HepG2 (cell line): ENCODE measurements around the gene ATP8A2. TPM values are rescaled to one million over a fixed set of nuclear protein-coding genes. Genes with fewer than 3 reads are reported as not detected.

ENCODE experiments used
- ATAC-seq: fragments of 200-7000 bp; cut with Tn5 transposase; 3 replicates; pipeline ENCODE4 v1.9.1; 2020; ENCODE audit warnings: mild to moderate bottlenecking, moderate library complexity
- BruUV-seq: library from RNA; stranded (reverse); fragments of 400-500 nt; replicated peaks from 2 replicates; lab custom pipeline; 2021; lab: Mats Ljungman, UMichigan
- CTCF ChIA-PET: fragments of 300-600 bp; formaldehyde crosslinking; extraction: SDS; loops from one replicate; lab custom pipeline; 2021; ENCODE audit warnings: low total read pairs, inconsistent platforms, low intra/inter-chr PET ratio; lab: Yijun Ruan, JAX
- POLR2A ChIA-PET: fragments of 350-600 bp; sonication (Branson Sonifier 250); formaldehyde crosslinking; loops from one replicate; lab custom pipeline; 2020; ENCODE audit warnings: antibody characterized with exemption, inconsistent platforms; lab: Yijun Ruan, JAX
- DNase-seq: peaks from one replicate; pipeline ENCODE4 v3.0.0-alpha.2; 2015; ENCODE audit warnings: low spot score
- FAIRE-seq: peaks from 3 replicates; lab custom pipeline; 2011; peaks lifted over from hg19 to GRCh38; lab: Jason Lieb, UNC
- H2AFZ ChIP-seq: one replicate; pipeline ENCODE4 v1.6.1; 2011; ENCODE audit warnings: low read length, inconsistent platforms
- H3K27ac ChIP-seq: fragments of 300-600 bp; 3 replicates; pipeline ENCODE4 v1.8.0; 2011; ENCODE audit warnings: mixed run types, mild to moderate bottlenecking, mixed read lengths, low read length, inconsistent platforms; ENCODE audit not compliant: insufficient read depth; ENCODE audit errors: extremely low read length
- H3K27me3 ChIP-seq, 2 experiments: fragments of 200-600 bp in 1 of 2; 2 replicates in 1 of 2; 3 replicates in 1 of 2; pipeline versions ENCODE4 v1.6.0 to v1.8.0; 2011; ENCODE audit warnings: low read length in 2 of 2, mild to moderate bottlenecking in 2 of 2, moderate library complexity in 2 of 2, inconsistent platforms in 1 of 2; ENCODE audit not compliant: insufficient read depth in 2 of 2, control insufficient read depth in 1 of 2
- H3K36me3 ChIP-seq, 2 experiments: fragments of 200-600 bp in 1 of 2; replicated peaks in 1 of 2; 2 replicates in 1 of 2; 3 replicates in 1 of 2; pipeline versions ENCODE4 v1.5.1 to v1.8.0; 2011; ENCODE audit warnings: low read length in 2 of 2, inconsistent platforms in 1 of 2; ENCODE audit not compliant: insufficient read depth in 2 of 2, control insufficient read depth in 1 of 2
- H3K4me1 ChIP-seq: 2 replicates; pipeline ENCODE4 v1.5.1; 2012; ENCODE audit warnings: low read length, inconsistent platforms; ENCODE audit not compliant: insufficient read depth
- H3K4me2 ChIP-seq: 2 replicates; pipeline ENCODE4 v1.6.0; 2011; ENCODE audit warnings: low read depth, low read length, inconsistent platforms
- H3K4me3 ChIP-seq, 3 experiments: fragments of 200-600 bp in 1 of 3; sonication (generic), shearing (Covaris generic) in 1 of 3; replicated peaks in 1 of 3; 2 replicates each; pipeline ENCODE4 v1.5.1; 2011 to 2016; ENCODE audit warnings: low read length in 3 of 3, inconsistent platforms in 2 of 3, low read depth in 2 of 3, mild to moderate bottlenecking in 2 of 3, control low read depth in 1 of 3, mixed read lengths in 1 of 3; ENCODE audit not compliant: insufficient read depth in 1 of 3
- H3K79me2 ChIP-seq: one replicate; pipeline ENCODE4 v1.6.1; 2011; ENCODE audit warnings: low read length, inconsistent platforms; ENCODE audit not compliant: insufficient read depth
- H3K9ac ChIP-seq: 2 replicates; pipeline ENCODE4 v1.6.0; 2011; ENCODE audit warnings: mild to moderate bottlenecking, low read depth, low read length, inconsistent platforms; ENCODE audit not compliant: insufficient read depth
- H3K9me3 ChIP-seq: 2 replicates; pipeline ENCODE4 v1.5.1; 2012; ENCODE audit warnings: mild to moderate bottlenecking, low read length
- H4K20me1 ChIP-seq: 2 replicates; pipeline ENCODE4 v1.6.0; 2011; ENCODE audit warnings: inconsistent platforms, mild to moderate bottlenecking, low read length, moderate library complexity; ENCODE audit not compliant: insufficient read depth
- ATF7-NPFF ChIP-seq: sonication (generic); formaldehyde crosslinking; IDR thresholded peaks from 2 replicates; pipeline ENCODE4 v1.8.1; 2023; ENCODE audit warnings: mild to moderate bottlenecking, low read depth, missing genetic modification reagents, moderate library complexity
- BATF2 ChIP-seq: sonication (generic); formaldehyde crosslinking; IDR thresholded peaks from 2 replicates; pipeline ENCODE4 v1.8.0; 2022; ENCODE audit warnings: mild to moderate bottlenecking, missing genetic modification reagents, moderate library complexity
- LCORL ChIP-seq, 2 experiments: fragments of 450-650 bp in 1 of 2; sonication (generic) in 1 of 2; formaldehyde crosslinking in 1 of 2; IDR thresholded peaks; 2 replicates each; pipeline versions ENCODE4 v1.5.0 to v1.6.1; 2017 to 2020; ENCODE audit warnings: antibody characterized with exemption in 1 of 2, missing genetic modification reagents in 1 of 2
- NRL ChIP-seq: sonication (generic); formaldehyde crosslinking; IDR thresholded peaks from 2 replicates; pipeline ENCODE4 v1.5.0; 2020; ENCODE audit warnings: missing genetic modification reagents, mild to moderate bottlenecking, moderate library complexity, borderline replicate concordance
- PHF20 ChIP-seq: sonication (generic); formaldehyde crosslinking; IDR thresholded peaks from 2 replicates; pipeline ENCODE4 v1.5.0; 2020; ENCODE audit warnings: mild to moderate bottlenecking, missing genetic modification reagents
- PLRG1 ChIP-seq: fragments of 450-650 bp; conservative IDR thresholded peaks from 2 replicates; pipeline ENCODE4 v1.6.1; 2016
- POLR2G ChIP-seq: fragments of 200-400 bp; formaldehyde crosslinking; IDR thresholded peaks from 2 replicates; pipeline ENCODE4 v1.6.1; 2018; ENCODE audit warnings: mild to moderate bottlenecking, low read depth, low read length, moderate library complexity
- RAD21 ChIP-seq: fragments of 450-650 bp; formaldehyde crosslinking; IDR thresholded peaks from 2 replicates; pipeline ENCODE4 v1.5.0; 2020; ENCODE audit warnings: mild to moderate bottlenecking
- SIN3A ChIP-seq: IDR thresholded peaks from 2 replicates; pipeline ENCODE4 v1.6.1; 2011; ENCODE audit warnings: low read depth, mild to moderate bottlenecking, control low read depth, low read length, borderline replicate concordance
- THAP7 ChIP-seq: sonication (generic); formaldehyde crosslinking; IDR thresholded peaks from 2 replicates; pipeline ENCODE4 v1.8.1; 2023; ENCODE audit warnings: mild to moderate bottlenecking, missing genetic modification reagents
- ZNF296 ChIP-seq: sonication (generic); formaldehyde crosslinking; conservative IDR thresholded peaks from 2 replicates; pipeline ENCODE4 v1.5.0; 2020; ENCODE audit warnings: mild to moderate bottlenecking, missing genetic modification reagents
- ZNF496 ChIP-seq: sonication (generic); formaldehyde crosslinking; IDR thresholded peaks from 2 replicates; pipeline ENCODE4 v1.8.1; 2023; ENCODE audit warnings: mild to moderate bottlenecking, moderate library complexity, missing genetic modification reagents; ENCODE audit not compliant: insufficient replicate concordance
- ZNF577 ChIP-seq: sonication (generic); formaldehyde crosslinking; IDR thresholded peaks from 2 replicates; pipeline ENCODE4 v1.4.0; 2020; ENCODE audit warnings: mild to moderate bottlenecking, low read depth, missing genetic modification reagents, borderline replicate concordance
- ZNF652 ChIP-seq: IDR thresholded peaks from 2 replicates; pipeline ENCODE4 v1.6.1; 2016; ENCODE audit warnings: low read depth, borderline replicate concordance
- WGBS: methylation state at CpG from one replicate; pipeline ENCODE4 v1.1.6; 2017; ENCODE audit warnings: low lambda C conversion rate; 5-methylcytosine and 5-hydroxymethylcytosine counted together
- in situ Hi-C: cut with HindIII; loops from 2 replicates; pipeline ENCODE4 v1.10.0; 2017; ENCODE audit warnings: low pct_unique_long_range_greater_than_20kb; ENCODE audit not compliant: extremely low pct_ligation_motif_present
- intact Hi-C: fragments of 100-400 bp; cut with micrococcal nuclease; formaldehyde crosslinking; loops from one replicate; pipeline ENCODE4 v1.10.0; 2022; ENCODE audit not compliant: unreplicated experiment
- polyA plus RNA-seq, 8 experiments: library from polyadenylated mRNA; depleted of rRNA in 3 of 8; stranded (reverse) in 7 of 8; unstranded in 1 of 8; fragments of >200 nt; fragmentation: Illumina TruSeq in 4 of 8; extraction: Trizol in 4 of 8; gene quantifications; 2 replicates each; pipeline versions ENCODE4 v1.2.1 to v1.2.3, GENCODE V29; 2011 to 2016; ENCODE audit warnings: low read depth in 4 of 8, missing spikeins in 1 of 8, mixed read lengths in 1 of 8; ENCODE audit not compliant: insufficient read depth in 1 of 8
- total RNA-seq, 5 experiments: library from RNA; depleted of rRNA; stranded (reverse); fragments of >200 nt; fragmentation: Illumina TruSeq; extraction: Trizol; gene quantifications; 2 replicates each; pipeline ENCODE4 v1.2.3, GENCODE V29; 2016; ENCODE audit warnings: low read depth in 1 of 5
- TF ChIP-seq, protein P1 (sequence below): sonication (generic); formaldehyde crosslinking; IDR thresholded peaks from 2 replicates; pipeline ENCODE4 v1.4.0; 2020; ENCODE audit warnings: mild to moderate bottlenecking, missing genetic modification reagents, borderline replicate concordance

ATP8A2 gene
- total and polyA plus RNA-seq, 2 of the 13 experiments (the other 11 are each of a cell fraction or from before 2014, with no cell fraction given): 0.09 TPM; not detected in 1

- no peak overlapping the region for H2AFZ ChIP-seq
- H3K9ac ChIP-seq: no peak overlapping the region
- FAIRE-seq (no peak), ATAC-seq (no peak), DNase-seq (no peak)
- no peaks in the 10 kb centered on the region for H3K79me2 ChIP-seq
- H3K4me3 ChIP-seq: no peak overlapping the region
- in situ Hi-C loops: no loop called here
- WGBS: 28% methylated on average over 1 of the region's 1 CpG
- H3K4me2 ChIP-seq: no peak overlapping the region
- BruUV-seq: no TSS peak
- no peaks in the 10 kb centered on the region for H3K9me3 ChIP-seq
- intact Hi-C loops: no loop called here
- H4K20me1 ChIP-seq: no peaks in the 10 kb centered on the region
- TF ChIP-seq ZNF577 (CRISPR knock-in tag) (no peak), PHF20 (CRISPR knock-in tag) (no peak), LCORL (IDR thresholded peaks at IDR 0.05) (peak; percentile 84), LCORL (CRISPR knock-in tag; IDR thresholded peaks at IDR 0.05) (no peak)
- ChIA-PET POLR2A (no interaction called here), CTCF (no interaction called here)
- H3K4me1 ChIP-seq: no peaks in the 10 kb centered on the region
- no peaks in the 10 kb centered on the region for H3K36me3 ChIP-seq
- H3K27ac ChIP-seq: no peak overlapping the region
- no peaks in the 10 kb centered on the region; a peak in 1 of 5 replicates for H3K27me3 ChIP-seq
Measured at GRCh38 chr13:25722893-25723292, 351.1 kb downstream of the ATP8A2 start.

- Histone ChIP-seq H3K9me3 (no peaks in the 10 kb centered on the region), H3K4me3 (no peak overlapping the region), H3K36me3 (no peaks in the 10 kb centered on the region), H3K9ac (no peak overlapping the region), H3K27me3 (no peaks in the 10 kb centered on the region), H3K27ac (no peak overlapping the region), H3K4me1 (no peaks in the 10 kb centered on the region), H2AFZ (no peak overlapping the region), H3K4me2 (no peak overlapping the region), H3K79me2 (no peaks in the 10 kb centered on the region), H4K20me1 (no peaks in the 10 kb centered on the region)
- in situ Hi-C loops: no loop called here
- FAIRE-seq (no peak), ATAC-seq (no peak), DNase-seq (no peak)
- BruUV-seq: no TSS peak
- CTCF ChIA-PET: no interaction called here
- 23% methylated on average over 2 of the region's 3 CpGs for WGBS
- intact Hi-C loops: no loop called here
- POLR2A ChIA-PET: no interaction called here
- TF ChIP-seq ZNF296 (CRISPR knock-in tag): no peak
- no peak for TF ChIP-seq RAD21 (CRISPR knock-in tag)
- TF ChIP-seq ZNF496 (CRISPR knock-in tag): no peak
- no peak for TF ChIP-seq THAP7
- no peak for TF ChIP-seq BATF2 (CRISPR knock-in tag)
- TF ChIP-seq ATF7-NPFF (CRISPR knock-in tag): no peak
- TF ChIP-seq POLR2G: no peak
- no peak for TF ChIP-seq NRL
- TF ChIP-seq PLRG1: no peak
- TF ChIP-seq, protein P1, sequence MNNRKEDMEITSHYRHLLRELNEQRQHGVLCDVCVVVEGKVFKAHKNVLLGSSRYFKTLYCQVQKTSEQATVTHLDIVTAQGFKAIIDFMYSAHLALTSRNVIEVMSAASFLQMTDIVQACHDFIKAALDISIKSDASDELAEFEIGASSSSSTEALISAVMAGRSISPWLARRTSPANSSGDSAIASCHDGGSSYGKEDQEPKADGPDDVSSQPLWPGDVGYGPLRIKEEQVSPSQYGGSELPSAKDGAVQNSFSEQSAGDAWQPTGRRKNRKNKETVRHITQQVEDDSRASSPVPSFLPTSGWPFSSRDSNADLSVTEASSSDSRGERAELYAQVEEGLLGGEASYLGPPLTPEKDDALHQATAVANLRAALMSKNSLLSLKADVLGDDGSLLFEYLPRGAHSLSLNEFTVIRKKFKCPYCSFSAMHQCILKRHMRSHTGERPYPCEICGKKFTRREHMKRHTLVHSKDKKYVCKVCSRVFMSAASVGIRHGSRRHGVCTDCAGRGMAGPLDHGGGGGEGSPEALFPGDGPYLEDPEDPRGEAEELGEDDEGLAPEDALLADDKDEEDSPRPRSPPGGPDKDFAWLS (CRISPR knock-in tag): no peak
- no peak for TF ChIP-seq ZNF652 (CRISPR knock-in tag)
- TF ChIP-seq SIN3A: no peak
Measured at GRCh38 chr13:25725104-25725503, 353.3 kb downstream of the ATP8A2 start.
